Epithelial cell of proximal tubule (primary cell): ENCODE results near the gene PATJ. TPM values are rescaled to one million over a fixed set of nuclear protein-coding genes. Genes with fewer than 3 reads are reported as not detected.

Source experiments
- DNase-seq: peaks from one replicate; pipeline ENCODE4 v3.0.0-alpha.2; 2011; ENCODE audit warnings: low read depth
- H3K4me3 ChIP-seq: 2 replicates; pipeline ENCODE4 v1.5.1; 2011; ENCODE audit warnings: low read depth, mild to moderate bottlenecking, low read length
- total RNA-seq: library from RNA; depleted of rRNA; stranded (reverse); fragments of >200 nt; gene quantifications from 2 replicates; pipeline ENCODE4 v1.2.3, GENCODE V29; 2015
- TF ChIP-seq, protein P1 (sequence below): conservative IDR thresholded peaks from 2 replicates; pipeline ENCODE4 v1.5.1; 2012; ENCODE audit warnings: low read depth, mild to moderate bottlenecking, low read length

PATJ gene
- total RNA-seq, 1 donor from 2014 or later: 42.1 TPM

GRCh38 chr1:62003777-62004176, 261.5 kb downstream of the PATJ start:
- TF ChIP-seq, protein P1, sequence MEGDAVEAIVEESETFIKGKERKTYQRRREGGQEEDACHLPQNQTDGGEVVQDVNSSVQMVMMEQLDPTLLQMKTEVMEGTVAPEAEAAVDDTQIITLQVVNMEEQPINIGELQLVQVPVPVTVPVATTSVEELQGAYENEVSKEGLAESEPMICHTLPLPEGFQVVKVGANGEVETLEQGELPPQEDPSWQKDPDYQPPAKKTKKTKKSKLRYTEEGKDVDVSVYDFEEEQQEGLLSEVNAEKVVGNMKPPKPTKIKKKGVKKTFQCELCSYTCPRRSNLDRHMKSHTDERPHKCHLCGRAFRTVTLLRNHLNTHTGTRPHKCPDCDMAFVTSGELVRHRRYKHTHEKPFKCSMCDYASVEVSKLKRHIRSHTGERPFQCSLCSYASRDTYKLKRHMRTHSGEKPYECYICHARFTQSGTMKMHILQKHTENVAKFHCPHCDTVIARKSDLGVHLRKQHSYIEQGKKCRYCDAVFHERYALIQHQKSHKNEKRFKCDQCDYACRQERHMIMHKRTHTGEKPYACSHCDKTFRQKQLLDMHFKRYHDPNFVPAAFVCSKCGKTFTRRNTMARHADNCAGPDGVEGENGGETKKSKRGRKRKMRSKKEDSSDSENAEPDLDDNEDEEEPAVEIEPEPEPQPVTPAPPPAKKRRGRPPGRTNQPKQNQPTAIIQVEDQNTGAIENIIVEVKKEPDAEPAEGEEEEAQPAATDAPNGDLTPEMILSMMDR: no peak
- DNase-seq: no peak
- no peak overlapping the region for H3K4me3 ChIP-seq

- no peak for DNase-seq
- TF ChIP-seq, protein P1: no peak
- no peak overlapping the region for H3K4me3 ChIP-seq
Observed at GRCh38 chr1:62006690-62007089, 264.4 kb downstream of the PATJ start.

- H3K4me3 ChIP-seq: no peak overlapping the region
- TF ChIP-seq, protein P1: no peak
- DNase-seq: no peak
Observed at GRCh38 chr1:62011006-62011405, 268.7 kb downstream of the PATJ start.

DNA sequence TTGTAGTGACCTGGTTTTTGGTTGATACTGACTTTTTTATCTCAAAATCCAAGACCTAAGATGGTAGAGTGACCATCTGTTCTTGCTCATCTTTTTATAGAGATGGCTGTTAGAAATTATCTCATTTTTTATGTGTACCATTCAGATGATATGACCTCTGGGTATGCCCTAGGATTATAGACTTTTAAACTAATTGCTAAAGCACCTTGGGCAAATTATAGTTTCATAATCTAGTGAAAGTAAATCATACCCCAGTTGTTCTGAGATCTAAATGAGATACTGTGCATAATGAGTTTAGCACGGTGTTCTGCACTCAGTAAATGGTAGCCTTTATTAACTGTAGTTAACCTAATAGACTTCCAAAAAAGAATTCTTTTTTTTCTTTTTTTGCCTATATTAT, 269.8 kb downstream of the PATJ start:
- TF ChIP-seq, protein P1: no peak
- H3K4me3 ChIP-seq: no peak overlapping the region

GRCh38 chr1:62012836-62013235, 270.6 kb downstream of the PATJ start:
- no peak overlapping the region for H3K4me3 ChIP-seq
- TF ChIP-seq, protein P1: no peak

More for the DNA sequence above, 269.8 kb downstream of the PATJ start:
- no peak for DNase-seq

GRCh38 chr1:62013264-62013663, 271.0 kb downstream of the PATJ start:
- no peak for DNase-seq
- TF ChIP-seq, protein P1: no peak
- no peak overlapping the region for H3K4me3 ChIP-seq

More at GRCh38 chr1:62012836-62013235, 270.6 kb downstream of the PATJ start:
- DNase-seq: no peak

- no peak overlapping the region for H3K4me3 ChIP-seq
- TF ChIP-seq, protein P1: no peak
- no peak for DNase-seq
Observed at GRCh38 chr1:62022382-62022983, 280.2 kb downstream of the PATJ start.
